GM23338 (cell line): Measurements from ENCODE around the gene MYO18A. TPM values are rescaled to one million over a fixed set of nuclear protein-coding genes. Genes with fewer than 3 reads are reported as not detected.

ENCODE experiments used
- ATAC-seq: fragments of 200-7000 bp; cut with Tn5 transposase; 3 replicates; pipeline ENCODE4 v1.9.1; 2020
- DNase-seq: peaks from one replicate; pipeline ENCODE4 v3.0.0-alpha.2; 2015; ENCODE audit warnings: low spot score
- H2AFZ ChIP-seq: fragments of 200-600 bp; sonication (generic); 2 replicates; pipeline ENCODE4 v1.8.0; 2016; ENCODE audit warnings: antibody characterized with exemption, mild to moderate bottlenecking, moderate library complexity
- H3F3A ChIP-seq: fragments of 200-600 bp; sonication (generic); replicated peaks from 2 replicates; pipeline ENCODE4 v1.8.0; 2017; ENCODE audit warnings: antibody characterized with exemption, mixed run types, low read depth
- H3K27ac ChIP-seq: fragments of 200-600 bp; sonication (generic); 2 replicates; pipeline ENCODE4 v1.6.1; 2016; ENCODE audit warnings: low read depth
- H3K27me3 ChIP-seq: fragments of 200-600 bp; sonication (generic); 2 replicates; pipeline ENCODE4 v1.8.0; 2016; ENCODE audit warnings: mild to moderate bottlenecking, mixed run types, moderate library complexity; ENCODE audit not compliant: insufficient read depth
- H3K36me3 ChIP-seq: fragments of 200-600 bp; sonication (generic); 2 replicates; pipeline ENCODE4 v1.8.0; 2016; ENCODE audit warnings: mild to moderate bottlenecking; ENCODE audit not compliant: insufficient read depth
- H3K4me1 ChIP-seq: fragments of 200-600 bp; sonication (generic); 2 replicates; pipeline ENCODE4 v1.8.0; 2016; ENCODE audit warnings: mild to moderate bottlenecking, moderate library complexity; ENCODE audit not compliant: insufficient read depth
- H3K4me2 ChIP-seq: fragments of 200-600 bp; sonication (generic); 2 replicates; pipeline ENCODE4 v1.7.1; 2017; ENCODE audit warnings: mixed run types
- H3K4me3 ChIP-seq: fragments of 200-600 bp; sonication (generic); 2 replicates; pipeline ENCODE4 v1.6.1; 2016; ENCODE audit warnings: mixed run types
- H3K79me2 ChIP-seq: fragments of 200-600 bp; sonication (generic); replicated peaks from 2 replicates; pipeline ENCODE4 v1.8.0; 2017; ENCODE audit warnings: mild to moderate bottlenecking; ENCODE audit not compliant: insufficient read depth
- H3K9me2 ChIP-seq: fragments of 200-600 bp; sonication (generic); 2 replicates; pipeline ENCODE4 v1.8.0; 2017; ENCODE audit not compliant: insufficient read depth
- H4K20me1 ChIP-seq: fragments of 200-600 bp; sonication (generic); replicated peaks from 2 replicates; pipeline ENCODE4 v1.8.0; 2017; ENCODE audit warnings: mild to moderate bottlenecking; ENCODE audit not compliant: insufficient read depth
- H3K27ac Mint-ChIP-seq: 2 replicates; pipeline ENCODE4 v1.8.0; 2020; ENCODE audit warnings: inconsistent platforms, mild to moderate bottlenecking, moderate library complexity, mixed read lengths
- H3K27me3 Mint-ChIP-seq: 3 replicates; pipeline ENCODE4 v1.8.0; 2022; ENCODE audit warnings: low read depth, mild to moderate bottlenecking, moderate library complexity, mixed read lengths, inconsistent platforms; ENCODE audit not compliant: insufficient read depth, poor library complexity
- H3K36me3 Mint-ChIP-seq: 3 replicates; pipeline ENCODE4 v1.8.0; 2021; ENCODE audit warnings: low read depth, mild to moderate bottlenecking, inconsistent platforms, moderate library complexity, mixed read lengths
- H3K4me1 Mint-ChIP-seq: 3 replicates; pipeline ENCODE4 v1.8.0; 2020; ENCODE audit warnings: mild to moderate bottlenecking, inconsistent platforms, mixed read lengths
- H3K4me3 Mint-ChIP-seq: 3 replicates; pipeline ENCODE4 v1.8.0; 2021; ENCODE audit warnings: moderate library complexity, mild to moderate bottlenecking, inconsistent platforms, mixed read lengths
- H3K9me3 Mint-ChIP-seq: 3 replicates; pipeline ENCODE4 v1.8.0; 2020; ENCODE audit warnings: moderate library complexity, mild to moderate bottlenecking, inconsistent platforms, mixed read lengths
- CREB1 ChIP-seq: fragments of 250-450 bp; sonication (Bioruptor Pico); IDR thresholded peaks from 2 replicates; pipeline ENCODE4 v1.5.0; 2020; ENCODE audit warnings: low read depth, mild to moderate bottlenecking, moderate library complexity
- EZH2 ChIP-seq: fragments of 200-600 bp; sonication (generic); IDR thresholded peaks from one replicate; pipeline ENCODE4 v1.8.0; 2017; ENCODE audit warnings: antibody characterized with exemption, mild to moderate bottlenecking, low read depth; ENCODE audit not compliant: unreplicated experiment
- EZH2phosphoT487 ChIP-seq: fragments of 200-600 bp; sonication (generic); IDR thresholded peaks from one replicate; pipeline ENCODE4 v1.8.1; 2018; ENCODE audit warnings: antibody characterized with exemption; ENCODE audit not compliant: unreplicated experiment
- JUNB ChIP-seq: IDR thresholded peaks from one replicate; pipeline ENCODE4 v1.6.1; 2016; ENCODE audit warnings: antibody characterized with exemption; ENCODE audit not compliant: unreplicated experiment
- NANOG ChIP-seq: IDR thresholded peaks from 2 replicates; pipeline ENCODE4 v1.6.1; 2016; ENCODE audit warnings: antibody characterized with exemption, borderline replicate concordance
- POLR2AphosphoS5 ChIP-seq: IDR thresholded peaks from 2 replicates; pipeline ENCODE4 v1.6.1; 2016; ENCODE audit warnings: antibody characterized with exemption, low read depth
- ZNF331 ChIP-seq: fragments of 250-450 bp; sonication (Bioruptor Pico); IDR thresholded peaks from 2 replicates; pipeline ENCODE4 v1.5.0; 2020; ENCODE audit warnings: low read depth, mild to moderate bottlenecking, moderate library complexity
- polyA plus RNA-seq: library from polyadenylated mRNA; unstranded; fragments of >200 nt; fragmentation: Nextera tagmentation; extraction: Ambion mirVana; gene quantifications from 2 replicates; pipeline ENCODE4 v1.2.1, GENCODE V29; 2016
- total RNA-seq: library from RNA; depleted of rRNA; stranded (reverse); fragments of >200 nt; shearing (Covaris generic); gene quantifications from 2 replicates; pipeline ENCODE4 v1.2.3, GENCODE V29; 2014
- TF ChIP-seq, protein P1 (sequence below): fragments of 250-450 bp; sonication (Bioruptor Pico); IDR thresholded peaks from 2 replicates; pipeline ENCODE4 v1.5.0; 2020; ENCODE audit warnings: mild to moderate bottlenecking, moderate library complexity
- TF ChIP-seq, protein P2 (sequence below): IDR thresholded peaks from one replicate; pipeline ENCODE4 v1.6.1; 2018; ENCODE audit warnings: antibody characterized with exemption; ENCODE audit not compliant: unreplicated experiment
- TF ChIP-seq, protein P3 (sequence below): IDR thresholded peaks from 2 replicates; pipeline ENCODE4 v1.6.1; 2016; ENCODE audit warnings: antibody characterized with exemption

Gene MYO18A
- total and polyA plus RNA-seq, 2 experiments from 2014 or later: 18.3 to 37.5 TPM

GRCh38 chr17:29156781-29157180, 23.4 kb downstream of the MYO18A start (continued):
- TF ChIP-seq, protein P1, sequence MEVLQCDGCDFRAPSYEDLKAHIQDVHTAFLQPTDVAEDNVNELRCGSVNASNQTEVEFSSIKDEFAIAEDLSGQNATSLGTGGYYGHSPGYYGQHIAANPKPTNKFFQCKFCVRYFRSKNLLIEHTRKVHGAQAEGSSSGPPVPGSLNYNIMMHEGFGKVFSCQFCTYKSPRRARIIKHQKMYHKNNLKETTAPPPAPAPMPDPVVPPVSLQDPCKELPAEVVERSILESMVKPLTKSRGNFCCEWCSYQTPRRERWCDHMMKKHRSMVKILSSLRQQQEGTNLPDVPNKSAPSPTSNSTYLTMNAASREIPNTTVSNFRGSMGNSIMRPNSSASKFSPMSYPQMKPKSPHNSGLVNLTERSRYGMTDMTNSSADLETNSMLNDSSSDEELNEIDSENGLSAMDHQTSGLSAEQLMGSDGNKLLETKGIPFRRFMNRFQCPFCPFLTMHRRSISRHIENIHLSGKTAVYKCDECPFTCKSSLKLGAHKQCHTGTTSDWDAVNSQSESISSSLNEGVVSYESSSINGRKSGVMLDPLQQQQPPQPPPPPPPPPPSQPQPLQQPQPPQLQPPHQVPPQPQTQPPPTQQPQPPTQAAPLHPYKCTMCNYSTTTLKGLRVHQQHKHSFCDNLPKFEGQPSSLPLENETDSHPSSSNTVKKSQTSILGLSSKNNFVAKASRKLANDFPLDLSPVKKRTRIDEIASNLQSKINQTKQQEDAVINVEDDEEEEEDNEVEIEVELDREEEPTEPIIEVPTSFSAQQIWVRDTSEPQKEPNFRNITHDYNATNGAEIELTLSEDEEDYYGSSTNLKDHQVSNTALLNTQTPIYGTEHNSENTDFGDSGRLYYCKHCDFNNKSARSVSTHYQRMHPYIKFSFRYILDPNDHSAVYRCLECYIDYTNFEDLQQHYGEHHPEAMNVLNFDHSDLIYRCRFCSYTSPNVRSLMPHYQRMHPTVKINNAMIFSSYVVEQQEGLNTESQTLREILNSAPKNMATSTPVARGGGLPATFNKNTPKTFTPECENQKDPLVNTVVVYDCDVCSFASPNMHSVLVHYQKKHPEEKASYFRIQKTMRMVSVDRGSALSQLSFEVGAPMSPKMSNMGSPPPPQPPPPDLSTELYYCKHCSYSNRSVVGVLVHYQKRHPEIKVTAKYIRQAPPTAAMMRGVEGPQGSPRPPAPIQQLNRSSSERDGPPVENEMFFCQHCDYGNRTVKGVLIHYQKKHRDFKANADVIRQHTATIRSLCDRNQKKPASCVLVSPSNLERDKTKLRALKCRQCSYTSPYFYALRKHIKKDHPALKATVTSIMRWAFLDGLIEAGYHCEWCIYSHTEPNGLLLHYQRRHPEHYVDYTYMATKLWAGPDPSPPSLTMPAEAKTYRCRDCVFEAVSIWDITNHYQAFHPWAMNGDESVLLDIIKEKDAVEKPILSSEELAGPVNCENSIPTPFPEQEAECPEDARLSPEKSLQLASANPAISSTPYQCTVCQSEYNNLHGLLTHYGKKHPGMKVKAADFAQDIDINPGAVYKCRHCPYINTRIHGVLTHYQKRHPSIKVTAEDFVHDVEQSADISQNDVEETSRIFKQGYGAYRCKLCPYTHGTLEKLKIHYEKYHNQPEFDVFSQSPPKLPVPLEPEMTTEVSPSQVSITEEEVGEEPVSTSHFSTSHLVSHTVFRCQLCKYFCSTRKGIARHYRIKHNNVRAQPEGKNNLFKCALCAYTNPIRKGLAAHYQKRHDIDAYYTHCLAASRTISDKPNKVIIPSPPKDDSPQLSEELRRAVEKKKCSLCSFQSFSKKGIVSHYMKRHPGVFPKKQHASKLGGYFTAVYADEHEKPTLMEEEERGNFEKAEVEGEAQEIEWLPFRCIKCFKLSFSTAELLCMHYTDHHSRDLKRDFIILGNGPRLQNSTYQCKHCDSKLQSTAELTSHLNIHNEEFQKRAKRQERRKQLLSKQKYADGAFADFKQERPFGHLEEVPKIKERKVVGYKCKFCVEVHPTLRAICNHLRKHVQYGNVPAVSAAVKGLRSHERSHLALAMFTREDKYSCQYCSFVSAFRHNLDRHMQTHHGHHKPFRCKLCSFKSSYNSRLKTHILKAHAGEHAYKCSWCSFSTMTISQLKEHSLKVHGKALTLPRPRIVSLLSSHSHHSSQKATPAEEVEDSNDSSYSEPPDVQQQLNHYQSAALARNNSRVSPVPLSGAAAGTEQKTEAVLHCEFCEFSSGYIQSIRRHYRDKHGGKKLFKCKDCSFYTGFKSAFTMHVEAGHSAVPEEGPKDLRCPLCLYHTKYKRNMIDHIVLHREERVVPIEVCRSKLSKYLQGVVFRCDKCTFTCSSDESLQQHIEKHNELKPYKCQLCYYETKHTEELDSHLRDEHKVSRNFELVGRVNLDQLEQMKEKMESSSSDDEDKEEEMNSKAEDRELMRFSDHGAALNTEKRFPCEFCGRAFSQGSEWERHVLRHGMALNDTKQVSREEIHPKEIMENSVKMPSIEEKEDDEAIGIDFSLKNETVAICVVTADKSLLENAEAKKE (CRISPR knock-in tag): no peak
- TF ChIP-seq ZNF331 (CRISPR knock-in tag) (no peak), CREB1 (CRISPR knock-in tag) (no peak)
- TF ChIP-seq, protein P2, sequence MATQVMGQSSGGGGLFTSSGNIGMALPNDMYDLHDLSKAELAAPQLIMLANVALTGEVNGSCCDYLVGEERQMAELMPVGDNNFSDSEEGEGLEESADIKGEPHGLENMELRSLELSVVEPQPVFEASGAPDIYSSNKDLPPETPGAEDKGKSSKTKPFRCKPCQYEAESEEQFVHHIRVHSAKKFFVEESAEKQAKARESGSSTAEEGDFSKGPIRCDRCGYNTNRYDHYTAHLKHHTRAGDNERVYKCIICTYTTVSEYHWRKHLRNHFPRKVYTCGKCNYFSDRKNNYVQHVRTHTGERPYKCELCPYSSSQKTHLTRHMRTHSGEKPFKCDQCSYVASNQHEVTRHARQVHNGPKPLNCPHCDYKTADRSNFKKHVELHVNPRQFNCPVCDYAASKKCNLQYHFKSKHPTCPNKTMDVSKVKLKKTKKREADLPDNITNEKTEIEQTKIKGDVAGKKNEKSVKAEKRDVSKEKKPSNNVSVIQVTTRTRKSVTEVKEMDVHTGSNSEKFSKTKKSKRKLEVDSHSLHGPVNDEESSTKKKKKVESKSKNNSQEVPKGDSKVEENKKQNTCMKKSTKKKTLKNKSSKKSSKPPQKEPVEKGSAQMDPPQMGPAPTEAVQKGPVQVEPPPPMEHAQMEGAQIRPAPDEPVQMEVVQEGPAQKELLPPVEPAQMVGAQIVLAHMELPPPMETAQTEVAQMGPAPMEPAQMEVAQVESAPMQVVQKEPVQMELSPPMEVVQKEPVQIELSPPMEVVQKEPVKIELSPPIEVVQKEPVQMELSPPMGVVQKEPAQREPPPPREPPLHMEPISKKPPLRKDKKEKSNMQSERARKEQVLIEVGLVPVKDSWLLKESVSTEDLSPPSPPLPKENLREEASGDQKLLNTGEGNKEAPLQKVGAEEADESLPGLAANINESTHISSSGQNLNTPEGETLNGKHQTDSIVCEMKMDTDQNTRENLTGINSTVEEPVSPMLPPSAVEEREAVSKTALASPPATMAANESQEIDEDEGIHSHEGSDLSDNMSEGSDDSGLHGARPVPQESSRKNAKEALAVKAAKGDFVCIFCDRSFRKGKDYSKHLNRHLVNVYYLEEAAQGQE: no peak

- no peaks in the 10 kb centered on the region for H3K27me3 ChIP-seq
- H3K36me3 Mint-ChIP-seq: no peaks in the 10 kb centered on the region; the same call in 2 of the 3 replicates
- H3K4me2 ChIP-seq: peak overlapping the region; percentile 63; the same call in 1 of the 2 replicates
- peaks cover 49% of the 10 kb centered on the region for H3K4me1 Mint-ChIP-seq
- H3K9me3 Mint-ChIP-seq: no peaks in the 10 kb centered on the region
- no peaks in the 10 kb centered on the region for H3F3A ChIP-seq
- H3K9me2 ChIP-seq: no peaks in the 10 kb centered on the region
- H4K20me1 ChIP-seq: 0 out of 2 replicates have a peak, but pooled peaks cover 7% of the 10 kb centered on the region
- H3K27ac Mint-ChIP-seq: peak overlapping the region; percentile 63; the same call in 1 of the 2 replicates
- H3K27me3 Mint-ChIP-seq: peaks cover 13% of the 10 kb centered on the region
- H3K36me3 ChIP-seq: no peaks in the 10 kb centered on the region
- DNase-seq (peak; percentile 85), ATAC-seq (peak; percentile 80)
- peaks cover 18% of the 10 kb centered on the region; the same call in 1 of the 2 replicates for H3K79me2 ChIP-seq
- H3K4me3 Mint-ChIP-seq: no peak overlapping the region
- H3K4me3 ChIP-seq: no peak overlapping the region
- no peak overlapping the region for H2AFZ ChIP-seq
- peaks cover 13% of the 10 kb centered on the region; the same call in 1 of the 2 replicates for H3K4me1 ChIP-seq
- H3K27ac ChIP-seq: peak overlapping the region; percentile 66; the same call in 1 of the 2 replicates
- TF ChIP-seq POLR2AphosphoS5 (no peak), NANOG (no peak), ZNF331 (CRISPR knock-in tag) (no peak), EZH2phosphoT487 (no peak), JUNB (no peak), EZH2 (no peak)
- TF ChIP-seq, protein P3, sequence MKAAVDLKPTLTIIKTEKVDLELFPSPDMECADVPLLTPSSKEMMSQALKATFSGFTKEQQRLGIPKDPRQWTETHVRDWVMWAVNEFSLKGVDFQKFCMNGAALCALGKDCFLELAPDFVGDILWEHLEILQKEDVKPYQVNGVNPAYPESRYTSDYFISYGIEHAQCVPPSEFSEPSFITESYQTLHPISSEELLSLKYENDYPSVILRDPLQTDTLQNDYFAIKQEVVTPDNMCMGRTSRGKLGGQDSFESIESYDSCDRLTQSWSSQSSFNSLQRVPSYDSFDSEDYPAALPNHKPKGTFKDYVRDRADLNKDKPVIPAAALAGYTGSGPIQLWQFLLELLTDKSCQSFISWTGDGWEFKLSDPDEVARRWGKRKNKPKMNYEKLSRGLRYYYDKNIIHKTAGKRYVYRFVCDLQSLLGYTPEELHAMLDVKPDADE: no peak
Observed at GRCh38 chr17:29155966-29156338, 24.2 kb downstream of the MYO18A start.
